Fibroblast of lung (primary cell): ENCODE results near the gene ELFN2. TPM values are rescaled to one million over a fixed set of nuclear protein-coding genes. Genes with fewer than 3 reads are reported as not detected.

Experiments
- DNase-seq, 2 donors: peaks; one replicate each; pipeline versions ENCODE4 v3.0.0 to v3.0.0-alpha.2; 2010; ENCODE audit warnings: low read depth in 2 of 2
- H2AFZ ChIP-seq: 2 replicates; pipeline ENCODE4 v1.5.1; 2012; ENCODE audit warnings: low read length, control low read depth, inconsistent platforms
- H3K27ac ChIP-seq: 2 replicates; pipeline ENCODE4 v1.5.1; 2011; ENCODE audit warnings: low read length, control low read depth; ENCODE audit not compliant: insufficient read depth
- H3K27me3 ChIP-seq: 2 replicates; pipeline ENCODE4 v1.5.1; 2011; ENCODE audit warnings: mild to moderate bottlenecking, low read length; ENCODE audit not compliant: control insufficient read depth, insufficient read depth
- H3K36me3 ChIP-seq: 2 replicates; pipeline ENCODE4 v1.5.1; 2011; ENCODE audit warnings: low read length; ENCODE audit not compliant: control insufficient read depth, insufficient read depth
- H3K4me1 ChIP-seq: 2 replicates; pipeline ENCODE4 v1.5.1; 2011; ENCODE audit warnings: low read length; ENCODE audit not compliant: control insufficient read depth, insufficient read depth; ENCODE audit errors: extremely low read depth
- H3K4me2 ChIP-seq: 2 replicates; pipeline ENCODE4 v1.5.1; 2011; ENCODE audit warnings: low read length, control low read depth; ENCODE audit not compliant: insufficient read depth; ENCODE audit errors: extremely low read depth
- H3K4me3 ChIP-seq, 4 experiments: fragments of 200-600 bp in 1 of 4; sonication (generic) in 1 of 4; replicated peaks in 1 of 4; 2 replicates each; pipeline ENCODE4 v1.5.1; 2011 to 2016; ENCODE audit warnings: low read length in 4 of 4, low read depth in 3 of 4, mild to moderate bottlenecking in 3 of 4, control low read depth in 2 of 4, inconsistent platforms in 1 of 4, mixed read lengths in 1 of 4; ENCODE audit not compliant: insufficient read depth in 1 of 4; ENCODE audit errors: control extremely low read depth in 1 of 4
- H3K79me2 ChIP-seq: 2 replicates; pipeline ENCODE4 v1.5.1; 2012; ENCODE audit warnings: mild to moderate bottlenecking, low read length, inconsistent platforms; ENCODE audit not compliant: control insufficient read depth, insufficient read depth
- H3K9ac ChIP-seq: 2 replicates; pipeline ENCODE4 v1.5.1; 2011; ENCODE audit warnings: mild to moderate bottlenecking, low read length, control low read depth; ENCODE audit not compliant: insufficient read depth
- H3K9me3 ChIP-seq: 2 replicates; pipeline ENCODE4 v1.5.1; 2012; ENCODE audit warnings: low read depth, low read length; ENCODE audit not compliant: control insufficient read depth, insufficient read depth
- H4K20me1 ChIP-seq: 2 replicates; pipeline ENCODE4 v1.5.1; 2011; ENCODE audit warnings: low read length; ENCODE audit not compliant: control insufficient read depth, insufficient read depth; ENCODE audit errors: extremely low read depth
- EZH2 ChIP-seq: IDR thresholded peaks from 2 replicates; pipeline ENCODE4 v1.5.1; 2012; ENCODE audit warnings: low read length, control low read depth, mild to moderate bottlenecking; ENCODE audit errors: missing control alignments
- polyA plus RNA-seq, 2 donors: library from polyadenylated mRNA; depleted of rRNA in 1 of 2; stranded (reverse) in 1 of 2; unstranded in 1 of 2; fragments of >200 nt; gene quantifications; 2 replicates each; pipeline ENCODE4 v1.2.1, GENCODE V29; 2011 to 2012; ENCODE audit warnings: missing spikeins in 1 of 2
- total RNA-seq: library from RNA; depleted of rRNA; stranded (reverse); fragments of >200 nt; gene quantifications from 2 replicates; pipeline ENCODE4 v1.2.1, GENCODE V29; 2014
- TF ChIP-seq, protein P1 (sequence below), 2 donors: IDR thresholded peaks in 1 of 2; conservative IDR thresholded peaks in 1 of 2; 1 replicate in 1 of 2; 2 replicates in 1 of 2; pipeline ENCODE4 v1.5.1; 2011 to 2012; ENCODE audit warnings: low read length in 2 of 2, control low read depth in 1 of 2, inconsistent platforms in 1 of 2, low read depth in 1 of 2, mild to moderate bottlenecking in 1 of 2

Gene ELFN2
- total and polyA plus RNA-seq, 2 donors (not counting 1 experiment from before 2014, with no cell fraction given): under 0.01 to 0.02 TPM

DNA sequence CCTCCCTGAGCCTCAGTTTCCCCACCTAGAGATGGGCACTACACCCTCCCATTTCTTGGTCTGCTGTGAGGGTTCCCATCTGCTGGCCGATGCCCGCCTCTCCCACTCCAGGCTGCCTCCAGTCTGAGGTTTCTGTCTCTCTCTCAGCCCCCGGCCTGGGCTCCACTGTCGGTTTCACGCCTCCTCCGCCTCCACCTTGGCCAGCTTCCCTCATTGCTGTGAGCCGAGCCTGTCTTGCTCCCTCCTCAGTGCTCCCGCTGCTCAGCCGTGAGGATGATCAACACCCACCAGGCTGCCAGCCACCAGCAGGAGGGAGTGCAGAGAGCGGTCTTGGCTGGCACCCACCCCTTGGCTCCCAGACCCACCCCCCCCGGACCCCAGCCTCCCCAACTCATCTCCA, 83.9 kb downstream of the ELFN2 start:
- TF ChIP-seq, protein P1, sequence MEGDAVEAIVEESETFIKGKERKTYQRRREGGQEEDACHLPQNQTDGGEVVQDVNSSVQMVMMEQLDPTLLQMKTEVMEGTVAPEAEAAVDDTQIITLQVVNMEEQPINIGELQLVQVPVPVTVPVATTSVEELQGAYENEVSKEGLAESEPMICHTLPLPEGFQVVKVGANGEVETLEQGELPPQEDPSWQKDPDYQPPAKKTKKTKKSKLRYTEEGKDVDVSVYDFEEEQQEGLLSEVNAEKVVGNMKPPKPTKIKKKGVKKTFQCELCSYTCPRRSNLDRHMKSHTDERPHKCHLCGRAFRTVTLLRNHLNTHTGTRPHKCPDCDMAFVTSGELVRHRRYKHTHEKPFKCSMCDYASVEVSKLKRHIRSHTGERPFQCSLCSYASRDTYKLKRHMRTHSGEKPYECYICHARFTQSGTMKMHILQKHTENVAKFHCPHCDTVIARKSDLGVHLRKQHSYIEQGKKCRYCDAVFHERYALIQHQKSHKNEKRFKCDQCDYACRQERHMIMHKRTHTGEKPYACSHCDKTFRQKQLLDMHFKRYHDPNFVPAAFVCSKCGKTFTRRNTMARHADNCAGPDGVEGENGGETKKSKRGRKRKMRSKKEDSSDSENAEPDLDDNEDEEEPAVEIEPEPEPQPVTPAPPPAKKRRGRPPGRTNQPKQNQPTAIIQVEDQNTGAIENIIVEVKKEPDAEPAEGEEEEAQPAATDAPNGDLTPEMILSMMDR (conservative IDR thresholded peaks at IDR 0.05 in 1 of 2, IDR thresholded peaks at IDR 0.05 in 1 of 2; ENCODE audit: low read depth in 1 of 2, low read length in 2 of 2): no peak
- no peak for TF ChIP-seq EZH2

DNA sequence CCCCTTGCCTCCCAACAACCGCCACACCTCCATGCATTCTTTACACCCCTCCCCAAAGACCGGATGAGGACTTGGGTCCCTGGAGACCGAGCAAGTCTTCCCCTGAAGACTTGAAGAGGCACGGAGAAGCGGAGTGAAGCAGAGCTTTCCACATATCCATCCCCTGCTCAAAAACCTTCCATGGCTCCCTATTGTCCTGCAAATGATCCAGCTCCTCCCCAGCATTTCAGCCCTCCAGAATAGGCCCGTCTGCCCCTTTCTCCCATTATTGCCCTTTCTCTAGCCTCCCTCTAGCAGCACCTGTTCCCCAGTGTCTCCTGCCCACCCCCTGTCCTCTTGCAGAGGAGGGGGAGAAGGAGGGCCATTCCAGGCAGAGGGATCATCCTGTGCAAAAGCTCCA, 85.2 kb downstream of the ELFN2 start:
- no peak overlapping the region for H3K9ac ChIP-seq
- no peaks in the 10 kb centered on the region for H3K9me3 ChIP-seq
- H4K20me1 ChIP-seq: no peaks in the 10 kb centered on the region
- H3K79me2 ChIP-seq: no peaks in the 10 kb centered on the region
- H3K4me2 ChIP-seq: no peak overlapping the region
- H3K27ac ChIP-seq: no peak overlapping the region
- peaks cover 2% of the 10 kb centered on the region for H3K4me1 ChIP-seq
- no peaks in the 10 kb centered on the region for H3K36me3 ChIP-seq
- no peak for TF ChIP-seq EZH2
- TF ChIP-seq, protein P1 (conservative IDR thresholded peaks at IDR 0.05 in 1 of 2, IDR thresholded peaks at IDR 0.05 in 1 of 2; ENCODE audit: low read depth in 1 of 2, low read length in 2 of 2): no peak
- H3K4me3 ChIP-seq: no peak overlapping the region
- peaks cover 20% of the 10 kb centered on the region for H3K27me3 ChIP-seq
- no peak overlapping the region for H2AFZ ChIP-seq
- no peak for DNase-seq

More for the DNA sequence above, 83.9 kb downstream of the ELFN2 start:
- Histone ChIP-seq H4K20me1 (no peaks in the 10 kb centered on the region), H3K9ac (no peak overlapping the region), H3K4me3 (no peak overlapping the region), H3K4me1 (peaks cover 2% of the 10 kb centered on the region), H2AFZ (no peak overlapping the region), H3K9me3 (no peaks in the 10 kb centered on the region), H3K27ac (no peak overlapping the region), H3K79me2 (no peaks in the 10 kb centered on the region), H3K36me3 (no peaks in the 10 kb centered on the region), H3K27me3 (peaks cover 20% of the 10 kb centered on the region), H3K4me2 (no peak overlapping the region)
- DNase-seq: no peak

DNA sequence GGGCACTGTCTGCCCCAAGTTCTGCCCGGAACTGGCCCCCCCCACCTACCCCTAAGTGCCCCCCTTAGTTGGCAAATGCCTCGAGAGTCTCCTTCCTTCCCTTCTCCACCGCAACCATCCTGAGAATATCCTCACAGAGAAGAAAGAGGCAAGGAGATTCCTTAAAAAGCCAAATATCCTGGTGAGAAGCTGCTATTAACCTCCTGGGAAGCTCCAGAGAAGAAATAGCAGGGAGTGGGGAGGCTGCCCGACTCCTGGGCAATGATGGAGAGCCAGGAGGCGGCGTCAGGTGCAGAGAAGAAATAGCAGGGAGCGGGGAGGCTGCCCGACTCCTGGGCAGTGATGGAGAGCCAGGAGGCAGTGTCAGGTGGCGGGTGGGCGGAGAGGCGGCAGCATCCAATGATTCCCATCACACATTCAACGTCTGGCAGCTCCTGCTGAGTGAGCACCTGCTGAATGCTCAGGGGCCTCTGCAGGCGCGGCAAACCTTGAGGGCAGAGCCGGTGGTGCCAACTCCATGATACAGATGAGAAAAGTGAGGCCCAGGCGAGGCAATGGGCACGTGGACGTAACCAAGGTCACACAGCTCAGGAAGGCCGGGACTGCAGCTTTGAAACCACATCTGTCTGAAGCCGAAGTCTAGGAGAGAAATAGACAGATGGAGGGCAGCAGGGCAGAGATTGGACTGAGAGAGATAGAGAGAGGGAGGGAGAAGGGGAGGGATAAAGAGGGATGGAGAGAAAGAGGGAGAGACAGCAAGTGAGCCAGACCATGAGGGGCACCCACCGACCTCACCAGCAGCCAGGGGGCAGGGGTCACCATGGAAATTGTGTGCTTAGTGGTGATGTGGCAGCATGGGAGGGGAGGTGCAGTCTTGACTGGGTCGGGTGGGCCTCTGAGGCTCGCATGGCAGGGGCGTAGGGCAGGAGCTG, 86.7 kb downstream of the ELFN2 start:
- Histone ChIP-seq H3K27ac (no peak overlapping the region), H3K4me2 (no peak overlapping the region), H3K9ac (no peak overlapping the region), H3K4me1 (no peaks in the 10 kb centered on the region), H3K27me3 (peaks cover 23% of the 10 kb centered on the region), H4K20me1 (no peaks in the 10 kb centered on the region), H3K79me2 (no peaks in the 10 kb centered on the region), H2AFZ (no peak overlapping the region), H3K9me3 (no peaks in the 10 kb centered on the region), H3K36me3 (no peaks in the 10 kb centered on the region), H3K4me3 (no peak overlapping the region)
- TF ChIP-seq EZH2: no peak
- TF ChIP-seq, protein P1 (conservative IDR thresholded peaks at IDR 0.05 in 1 of 2, IDR thresholded peaks at IDR 0.05 in 1 of 2; ENCODE audit: low read depth in 1 of 2, low read length in 2 of 2): no peak
- no peak for DNase-seq
